GM13976 (cell line): Measurements from ENCODE around the gene PAWR.
"Not testable (repeated sequence)": the region's sequence is repeated elsewhere in the genome, so short reads cannot be mapped to it uniquely, and the experiment has no call there.

Experiments
- DNase-seq: peaks from one replicate; pipeline ENCODE4 v3.0.0; 2012; ENCODE audit warnings: low spot score
- CTCF ChIP-seq: IDR thresholded peaks from 2 replicates; pipeline ENCODE4 v1.5.1; 2012; ENCODE audit warnings: borderline replicate concordance, mild to moderate bottlenecking; ENCODE audit not compliant: insufficient read depth; ENCODE audit errors: extremely low read depth, missing control alignments, control extremely low read depth
- in situ Hi-C: fragments of 300-500 bp; cut with MboI; formaldehyde crosslinking; loops from one replicate; pipeline ENCODE4 v1.12.0; 2022; ENCODE audit warnings: low sequenced_read_pairs, mixed read lengths, inconsistent platforms; ENCODE audit not compliant: unreplicated experiment

PAWR gene

GRCh38 chr12:79590751-79591150, 100.0 kb downstream of the PAWR start:
- in situ Hi-C loops = no loop called here
- DNase-seq = no peak
- TF ChIP-seq CTCF = no peak

DNA sequence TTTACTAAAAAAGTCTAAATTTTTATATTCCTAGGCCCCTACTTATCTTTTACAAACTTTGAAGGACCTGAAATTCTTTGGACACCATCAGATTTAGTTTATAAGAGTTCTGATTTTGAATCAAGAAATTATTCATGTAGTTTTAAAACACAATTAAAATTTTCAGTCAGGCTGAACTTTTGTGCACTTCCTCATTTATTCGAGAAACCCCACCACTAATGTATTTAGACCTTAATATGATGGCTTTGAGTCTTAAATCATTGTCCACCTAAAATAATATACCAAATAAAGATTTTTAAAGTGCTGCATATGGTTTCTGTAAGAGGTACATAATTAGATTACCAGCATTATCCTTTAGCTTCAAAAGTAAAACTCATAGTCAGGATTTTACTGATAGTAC, 103.4 kb downstream of the PAWR start:
- DNase-seq = no peak
- no peak for TF ChIP-seq CTCF
- in situ Hi-C loops = no loop called here

GRCh38 chr12:79585147-79585546, 105.6 kb downstream of the PAWR start:
- TF ChIP-seq CTCF = no peak
- no peak for DNase-seq
- in situ Hi-C loops = no loop called here

GRCh38 chr12:79573820-79574219, 116.9 kb downstream of the PAWR start:
- in situ Hi-C loops = loop anchor here (25.0 kb wide), 1 partner anchor 613 kb away; no protein-coding TSS in a partner anchor
- TF ChIP-seq CTCF = no peak
- DNase-seq = no peak

GRCh38 chr12:79569679-79570078, 121.1 kb downstream of the PAWR start:
- DNase-seq = no peak
- TF ChIP-seq CTCF = no peak
- in situ Hi-C loops = loop anchor here (25.0 kb wide), 1 partner anchor 618 kb away; no protein-coding TSS in a partner anchor

- TF ChIP-seq CTCF = no peak
- in situ Hi-C loops = loop anchor here (25.0 kb wide), 1 partner anchor 620 kb away; no protein-coding TSS in a partner anchor
These were observed 123.6 kb downstream of the PAWR start for GRCh38 chr12:79567175-79567563.

GRCh38 chr12:79566452-79567174, 124.2 kb downstream of the PAWR start:
- in situ Hi-C loops = loop anchor here (25.0 kb wide), 1 partner anchor 621 kb away; no protein-coding TSS in a partner anchor
- no peak for DNase-seq
- TF ChIP-seq CTCF = no peak

More at GRCh38 chr12:79567175-79567563, 123.6 kb downstream of the PAWR start:
- no peak for DNase-seq

- DNase-seq = not testable (repeated sequence)
- in situ Hi-C loops = loop anchor here (25.0 kb wide), 1 partner anchor 622 kb away; no protein-coding TSS in a partner anchor
These were observed 125.9 kb downstream of the PAWR start for GRCh38 chr12:79564727-79565350.
